HTR-8/SVneo (cell line): Measurements from ENCODE around the gene FANCC.

Experiments
- DNase-seq: peaks from one replicate; pipeline ENCODE4 v3.0.0; 2011; ENCODE audit warnings: low spot score, mixed read lengths; ENCODE audit not compliant: insufficient read length
- FAIRE-seq: peaks from 2 replicates; lab custom pipeline; 2011; peaks lifted over from hg19 to GRCh38; lab: Jason Lieb, UNC

Gene FANCC

DNA sequence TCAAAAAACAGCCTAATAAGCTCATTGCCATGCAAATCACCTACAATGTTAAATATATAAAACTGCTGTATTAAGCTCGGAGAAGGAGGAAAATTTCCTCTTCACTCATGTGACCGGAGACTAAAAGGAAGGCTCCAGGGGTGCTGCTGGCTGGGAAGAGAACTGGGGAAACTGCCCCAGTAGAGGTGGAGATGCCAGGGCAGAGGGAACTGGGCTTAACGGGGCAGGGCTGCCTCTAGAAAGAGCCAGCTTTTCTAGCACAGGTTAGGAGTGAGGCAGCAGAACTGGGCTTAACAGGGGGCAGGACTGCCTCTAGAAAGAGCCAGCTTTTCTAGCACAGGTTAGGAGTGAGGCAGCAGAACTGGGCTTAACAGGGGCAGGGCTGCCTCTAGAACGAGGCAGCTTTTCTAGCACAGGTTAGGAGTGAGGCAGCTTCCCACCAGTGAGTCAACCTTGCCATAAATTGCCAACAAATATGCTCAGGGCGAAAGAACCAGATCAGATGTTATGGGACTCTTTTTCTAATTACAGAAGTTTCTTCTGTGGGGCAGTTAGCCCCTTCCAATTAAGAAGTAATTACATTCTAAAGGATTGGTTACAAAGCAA, 115.3 kb downstream of the FANCC start:
- FAIRE-seq = no peak
- no peak for DNase-seq

DNA sequence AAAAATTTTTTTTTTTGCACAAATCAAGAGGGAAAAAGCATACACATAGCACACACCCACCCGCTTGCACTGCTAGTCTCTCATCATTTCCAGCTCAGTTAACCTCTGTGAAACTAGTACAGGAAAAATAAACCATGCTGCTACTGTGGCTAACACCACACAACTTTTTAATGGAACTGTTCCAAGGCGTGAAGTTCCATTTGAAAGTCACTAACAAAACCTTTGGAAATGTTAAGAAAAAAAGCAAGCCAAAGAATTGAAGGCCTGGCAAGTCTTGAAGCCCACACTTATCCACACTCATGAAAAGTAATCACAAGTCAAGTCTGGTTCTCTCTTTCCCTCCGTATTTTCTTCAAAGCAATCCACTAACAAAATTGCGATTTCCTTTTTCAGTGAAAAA, 116.3 kb downstream of the FANCC start:
- FAIRE-seq (no peak), DNase-seq (no peak)

- FAIRE-seq (no peak), DNase-seq (peak; percentile 22)
These were observed 119.7 kb downstream of the FANCC start for GRCh38 chr9:95197692-95198271.

DNA sequence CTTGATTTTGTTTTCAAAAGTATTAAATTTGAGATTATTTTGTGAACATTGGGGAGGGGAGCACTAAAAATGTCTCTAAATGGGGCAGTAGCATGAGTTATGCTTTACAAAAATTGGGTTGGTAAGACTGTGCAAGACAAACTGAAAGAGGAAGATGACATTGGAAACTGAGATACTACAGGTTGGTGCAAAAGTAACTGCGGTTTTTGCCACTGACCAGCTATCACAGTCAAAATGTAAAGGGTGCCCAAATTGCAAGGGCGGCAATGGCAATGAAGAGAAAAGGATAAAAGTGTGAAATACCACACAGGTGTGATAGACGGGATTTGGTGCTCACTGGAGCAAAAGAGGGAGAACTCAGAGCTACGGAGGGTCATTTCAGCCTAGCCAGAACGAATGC, 124.0 kb downstream of the FANCC start:
- FAIRE-seq = no peak
- no peak for DNase-seq

- FAIRE-seq = no peak
- DNase-seq = no peak
These were observed 124.4 kb downstream of the FANCC start for GRCh38 chr9:95193067-95193466.

- FAIRE-seq (no peak), DNase-seq (no peak)
These were observed 124.9 kb downstream of the FANCC start for GRCh38 chr9:95192631-95193030.

DNA sequence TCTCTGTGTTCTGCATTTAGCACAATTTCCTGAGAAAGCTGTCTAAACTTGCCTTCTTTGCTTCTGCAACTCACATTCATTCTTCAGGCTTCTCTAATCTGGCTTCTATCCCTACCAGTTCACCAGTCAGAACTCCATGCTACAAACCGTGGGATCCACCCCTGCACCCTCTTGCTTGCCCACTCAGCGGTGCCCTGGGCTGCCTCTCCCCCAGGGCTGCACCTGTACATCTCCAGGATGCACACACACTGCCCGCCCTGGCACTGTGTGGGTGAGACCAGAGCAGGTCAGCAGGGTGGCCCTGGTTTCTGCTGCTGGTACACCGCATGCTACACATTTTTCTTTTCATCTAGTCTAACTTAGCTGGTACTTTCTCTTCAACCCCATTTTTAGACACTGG, 127.1 kb downstream of the FANCC start:
- DNase-seq (no peak), FAIRE-seq (no peak)

DNA sequence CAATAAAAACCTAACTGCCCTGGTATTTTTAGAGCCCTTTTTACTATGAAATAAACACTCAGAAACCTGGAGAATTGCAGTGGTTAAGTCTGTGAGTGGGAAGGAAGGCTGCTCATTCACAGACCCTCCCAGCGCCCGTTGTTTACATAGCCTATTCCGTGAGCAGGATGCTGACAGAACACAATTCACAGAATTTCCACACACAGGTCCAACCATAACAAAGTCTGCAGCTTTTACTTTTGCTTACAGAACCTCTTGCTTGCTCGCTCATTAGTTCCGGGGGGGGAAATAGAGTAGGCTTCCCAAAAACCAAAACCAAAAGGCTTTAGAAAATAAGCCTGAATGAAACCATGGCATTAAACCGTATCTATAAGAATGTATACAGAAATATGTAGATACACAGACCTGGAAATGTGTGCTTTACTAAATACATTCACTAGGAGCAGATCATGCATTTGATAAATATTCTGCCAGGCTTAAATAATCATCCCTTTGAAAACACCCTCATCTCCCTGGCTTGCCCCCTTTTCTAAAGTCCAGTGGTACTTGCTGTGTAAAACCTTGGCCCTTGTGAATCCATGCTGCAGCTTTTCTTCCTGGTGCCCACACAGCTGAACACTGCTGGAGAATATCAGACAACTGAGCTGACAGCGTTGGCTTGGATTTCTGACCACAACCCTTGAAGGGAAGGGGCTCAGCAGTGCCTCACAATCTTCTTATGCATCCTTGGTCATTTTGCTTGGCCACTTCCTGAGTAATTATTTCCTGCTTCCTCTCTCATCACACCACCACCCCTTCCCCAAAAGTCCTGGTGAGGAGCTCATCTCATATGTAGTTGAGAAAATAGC, 128.0 kb downstream of the FANCC start:
- FAIRE-seq (no peak), DNase-seq (no peak)

DNA sequence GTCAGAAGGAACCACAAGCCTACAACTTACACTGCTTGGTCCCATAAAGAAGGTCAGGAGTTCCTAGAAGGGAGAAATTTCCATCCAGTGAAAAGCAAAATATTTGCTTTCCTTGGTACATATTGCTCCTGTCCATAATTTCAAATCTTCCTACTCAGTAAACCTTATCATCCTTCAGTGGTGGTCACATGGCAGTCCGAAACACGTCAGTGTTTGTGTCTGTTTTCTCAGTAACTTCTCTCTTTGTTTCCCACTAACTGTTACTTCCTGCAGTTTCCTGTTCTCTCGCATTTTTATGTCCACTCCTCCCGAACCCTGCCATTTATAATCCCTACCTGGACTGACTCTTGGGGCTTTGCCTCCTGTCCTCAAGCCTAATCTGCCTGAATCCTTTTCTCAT, 129.1 kb downstream of the FANCC start:
- no peak for DNase-seq
- FAIRE-seq = no peak

- DNase-seq (no peak), FAIRE-seq (no peak)
These were observed 131.6 kb downstream of the FANCC start for GRCh38 chr9:95185956-95186355.

GRCh38 chr9:95182854-95183563, 134.5 kb downstream of the FANCC start:
- FAIRE-seq = no peak
- no peak for DNase-seq

- FAIRE-seq (no peak), DNase-seq (no peak)
These were observed 135.7 kb downstream of the FANCC start for GRCh38 chr9:95181835-95182234.

GRCh38 chr9:95181226-95181818, 136.2 kb downstream of the FANCC start:
- DNase-seq = no peak
- no peak for FAIRE-seq

- FAIRE-seq = no peak
- no peak for DNase-seq
These were observed 139.9 kb downstream of the FANCC start for GRCh38 chr9:95177617-95178016.

DNA sequence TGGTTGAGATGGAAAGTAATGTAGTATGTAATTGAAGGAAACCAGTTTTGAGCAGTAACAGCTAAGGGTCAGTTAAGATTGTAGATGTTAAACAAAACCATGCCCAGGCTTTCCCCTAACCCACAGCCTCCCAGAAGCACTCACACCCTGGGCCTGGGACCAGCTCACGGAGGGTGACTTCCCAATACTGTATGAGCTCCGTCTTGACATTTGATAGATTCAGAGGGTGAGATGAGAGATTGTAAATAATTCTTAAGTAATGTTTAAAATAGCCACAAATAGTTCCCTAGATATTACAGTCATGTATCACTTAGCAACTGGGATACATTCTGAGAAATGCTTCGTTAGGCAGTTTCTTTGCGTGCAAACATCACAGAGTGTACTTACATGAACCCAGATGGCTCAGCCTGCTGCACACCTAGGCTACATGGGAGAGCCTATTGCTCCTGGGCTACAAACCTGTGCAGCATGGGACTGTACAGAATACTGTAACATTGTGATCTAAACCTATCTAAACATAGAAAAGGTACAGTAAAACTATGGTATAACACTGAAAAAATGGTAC, 140.7 kb downstream of the FANCC start:
- FAIRE-seq (no peak), DNase-seq (no peak)

GRCh38 chr9:95175523-95175922, 142.0 kb downstream of the FANCC start:
- FAIRE-seq (no peak), DNase-seq (no peak)

DNA sequence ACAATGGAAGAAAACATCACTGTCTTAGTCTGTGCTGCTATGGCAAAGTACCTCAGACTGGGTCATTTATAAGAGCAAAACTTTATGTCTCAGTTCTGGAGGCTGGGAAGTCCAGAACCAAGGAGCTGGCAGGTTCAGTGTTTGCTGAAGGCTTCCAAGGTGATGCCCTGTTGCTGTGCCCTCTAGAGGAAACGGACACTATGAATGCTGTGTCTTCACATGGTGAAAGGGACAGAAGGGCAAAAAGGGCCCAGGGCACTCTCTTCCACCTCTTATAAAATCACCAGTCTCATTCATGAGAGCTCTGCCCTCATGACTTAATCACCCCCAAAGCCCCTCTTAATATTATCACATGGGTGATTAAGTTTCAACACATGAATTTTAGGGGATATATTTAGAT, 143.5 kb downstream of the FANCC start:
- FAIRE-seq (no peak), DNase-seq (no peak)

DNA sequence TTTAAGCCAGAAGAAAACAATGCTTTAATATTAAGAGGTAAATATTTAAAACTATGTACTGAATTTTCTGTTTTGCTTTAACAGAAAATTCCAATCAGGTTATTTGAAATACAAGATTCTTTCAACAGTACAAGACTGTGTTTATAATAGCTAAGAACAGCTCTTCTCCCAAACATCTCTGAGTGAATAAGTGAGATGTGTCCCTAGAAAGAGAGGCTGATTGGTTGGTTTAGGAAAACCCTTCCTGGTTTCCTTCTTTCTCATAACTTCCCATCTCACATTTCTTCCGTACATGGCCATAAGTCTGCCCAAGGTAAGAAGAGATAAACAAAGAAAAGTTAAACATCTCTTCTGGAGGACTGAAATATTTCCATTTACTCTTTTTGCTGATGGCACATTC, 145.9 kb downstream of the FANCC start:
- FAIRE-seq = no peak

GRCh38 chr9:95171001-95171400, 146.5 kb downstream of the FANCC start:
- no peak for DNase-seq
- no peak for FAIRE-seq

More for the DNA sequence above, 145.9 kb downstream of the FANCC start:
- no peak for DNase-seq

- peak; percentile 22 for DNase-seq
- FAIRE-seq = no peak
These were observed 149.5 kb downstream of the FANCC start for GRCh38 chr9:95167998-95168397.
